Hematopoietic multipotent progenitor cell treated with erythropoietin and hydrocortisone succinate and interleukin-3 and kit ligand, for 4 days (in vitro differentiated cells): ENCODE data around the gene KCNIP2.
A peak's percentile ranks its signal among the peaks of the same experiment; 100 is the strongest.

Experiments used
- DNase-seq: peaks from one replicate; pipeline ENCODE4 v3.0.0-alpha.2; 2015

Gene KCNIP2

DNA sequence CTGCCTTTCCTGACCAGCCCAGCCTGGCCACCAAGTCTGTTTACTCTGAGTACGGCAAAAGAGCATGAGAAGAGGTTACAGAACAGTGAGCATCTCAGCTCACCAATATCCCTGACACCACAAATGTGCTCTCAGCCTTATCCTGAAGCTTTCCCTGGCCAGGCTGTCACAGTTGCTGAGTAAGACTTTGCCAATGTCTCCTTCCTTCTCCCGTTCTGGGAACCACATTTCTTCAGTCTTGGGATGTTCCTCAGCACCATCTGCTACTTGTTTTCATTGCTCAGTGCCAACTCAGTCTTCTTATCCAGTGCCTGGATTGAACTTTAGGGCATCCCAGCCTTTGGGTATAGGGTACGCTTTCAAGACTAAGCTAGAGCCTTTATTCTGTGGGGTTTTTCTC, 7.1 kb upstream of the KCNIP2 start:
- no peak for DNase-seq

- peak; percentile 73 for DNase-seq
Measured at GRCh38 chr10:101848894-101849351, 5.3 kb upstream of the KCNIP2 start.

- no peak for DNase-seq
Measured at GRCh38 chr10:101848408-101848807, 4.8 kb upstream of the KCNIP2 start.

DNA sequence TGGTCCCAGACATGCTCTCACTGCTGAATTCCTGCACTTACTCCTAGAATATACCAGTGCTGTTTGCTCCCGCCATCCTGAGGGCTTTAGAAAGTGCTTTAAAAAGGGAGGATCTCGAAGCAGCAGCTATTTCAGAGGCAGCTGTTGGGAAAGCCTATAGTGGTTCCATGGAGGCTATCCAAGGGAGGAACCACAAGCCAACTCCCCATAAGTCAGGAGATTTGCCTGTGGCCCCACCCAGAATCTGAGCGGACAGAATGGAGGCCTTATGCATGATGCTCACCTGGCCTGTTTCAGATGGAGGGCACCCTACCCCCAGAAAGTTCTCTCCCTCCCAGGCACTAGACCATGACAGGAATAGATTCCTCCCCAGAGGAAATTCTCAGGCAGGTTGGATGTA, 2.3 kb upstream of the KCNIP2 start:
- DNase-seq, result no peak

GRCh38 chr10:101841826-101842225, 1.8 kb downstream of the KCNIP2 start:
- no peak for DNase-seq

DNA sequence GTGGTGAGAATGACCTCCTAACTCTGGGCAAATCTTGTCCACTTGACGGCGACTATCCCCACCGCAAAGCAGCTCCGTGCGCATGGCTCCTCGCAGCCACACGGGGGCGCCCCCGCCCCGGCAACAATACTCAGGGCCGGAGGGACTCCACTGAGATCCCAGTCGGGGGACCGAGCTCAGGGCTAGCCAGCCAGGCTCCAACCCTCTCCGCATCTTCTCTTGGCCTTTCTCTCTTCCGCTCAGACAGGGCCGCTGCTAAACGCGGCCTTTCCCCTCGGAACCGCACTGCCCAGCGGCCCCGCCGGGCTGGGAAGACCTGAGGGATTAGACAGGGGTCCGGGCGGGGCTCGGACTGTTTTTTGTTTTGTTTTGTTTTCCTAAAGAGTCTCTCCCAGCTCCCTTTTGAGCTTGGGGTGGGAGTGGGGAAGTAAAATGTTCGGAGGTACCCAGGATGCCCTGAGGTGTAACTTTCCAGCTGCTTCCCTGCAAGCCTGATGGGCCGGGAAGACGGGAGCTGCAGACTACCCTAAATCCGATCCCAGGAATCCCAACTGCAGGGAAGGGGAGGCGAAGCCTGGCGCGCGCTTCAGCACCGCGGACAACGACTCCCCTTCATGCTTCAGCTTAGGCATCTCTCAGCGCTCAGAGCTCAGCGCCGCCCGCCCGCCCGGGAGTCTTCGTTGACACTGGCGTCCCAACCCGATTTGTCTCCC, 2.7 kb downstream of the KCNIP2 start:
- DNase-seq, result peak; percentile 94

DNA sequence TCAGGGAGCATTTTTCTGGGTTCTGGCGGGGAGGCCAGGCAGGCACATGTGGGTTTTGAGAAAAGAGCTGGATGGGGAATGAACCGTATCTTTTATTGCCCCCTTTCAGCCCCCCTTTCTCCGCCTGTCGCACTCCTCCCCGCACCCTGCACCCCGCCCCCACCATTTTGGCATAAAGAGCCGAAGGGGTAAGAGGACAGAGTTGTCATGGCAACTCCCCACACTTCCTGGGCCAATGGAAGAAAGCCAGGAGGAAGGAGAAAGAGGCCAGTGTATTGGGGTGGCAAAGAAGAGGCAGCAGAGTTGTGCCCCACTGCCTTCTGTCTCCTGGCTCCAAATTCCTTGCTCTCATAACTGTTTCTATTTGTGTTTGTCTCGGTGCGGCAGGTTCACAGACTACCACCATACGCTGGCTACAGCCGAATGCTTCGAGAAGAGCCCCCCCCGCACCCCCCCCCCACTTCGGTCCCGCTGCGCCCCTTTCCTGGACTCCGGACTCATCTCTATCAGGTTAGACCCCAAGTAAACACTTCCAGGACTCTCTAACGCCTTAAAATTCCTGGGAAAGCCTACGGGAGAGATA, 3.4 kb downstream of the KCNIP2 start:
- DNase-seq, result peak; percentile 47

DNA sequence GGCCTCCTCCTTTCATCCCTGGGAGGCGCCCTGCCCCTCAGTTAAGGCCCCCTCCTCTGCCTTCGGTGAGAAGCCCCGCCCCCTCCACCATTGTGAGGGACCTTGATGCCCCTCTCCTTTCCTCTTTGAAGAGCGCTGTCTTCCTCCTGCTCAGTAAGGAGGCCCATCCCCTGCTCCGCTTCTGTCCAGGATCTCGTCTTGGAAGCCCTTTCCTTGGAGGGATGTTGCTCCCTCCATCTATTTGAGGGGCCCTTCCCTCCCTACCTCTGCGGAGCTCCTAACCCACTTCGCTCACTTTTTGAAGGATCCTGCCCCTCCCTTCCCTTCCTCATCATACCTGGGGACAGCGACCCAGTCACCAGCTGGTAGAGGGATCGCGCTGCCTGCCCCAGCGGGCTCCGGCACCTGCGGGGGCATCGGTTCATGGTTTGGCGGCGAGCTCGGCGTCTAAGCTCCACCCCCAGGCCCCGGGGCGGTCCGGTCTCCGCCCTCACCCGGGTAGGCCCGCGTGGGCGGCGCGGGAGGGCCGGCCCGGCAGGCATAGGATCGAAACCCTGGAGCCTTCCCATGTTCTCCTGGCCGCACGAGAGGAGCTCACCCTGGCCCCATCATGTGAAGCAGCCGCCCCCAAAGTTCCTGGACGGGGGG, 4.1 kb downstream of the KCNIP2 start:
- peak; percentile 72 for DNase-seq

DNA sequence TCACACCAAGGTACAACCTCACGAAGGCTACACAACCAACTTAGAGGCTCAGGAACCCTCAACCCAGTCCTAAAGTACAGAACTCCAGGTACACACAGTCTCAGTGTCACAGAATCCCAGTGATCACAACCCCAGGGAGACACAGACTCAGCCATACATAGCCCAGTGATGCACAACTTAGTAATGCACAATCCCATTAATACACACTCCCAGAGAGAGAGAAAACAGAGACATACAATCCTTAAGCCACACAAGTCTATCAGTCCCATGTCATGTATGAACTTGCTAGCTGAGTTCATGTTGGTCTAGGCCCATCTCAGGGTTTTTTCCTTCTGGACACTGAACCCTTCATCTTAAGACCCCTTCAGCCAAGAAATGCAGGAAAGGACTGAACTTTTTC, 4.6 kb downstream of the KCNIP2 start:
- no peak for DNase-seq

DNA sequence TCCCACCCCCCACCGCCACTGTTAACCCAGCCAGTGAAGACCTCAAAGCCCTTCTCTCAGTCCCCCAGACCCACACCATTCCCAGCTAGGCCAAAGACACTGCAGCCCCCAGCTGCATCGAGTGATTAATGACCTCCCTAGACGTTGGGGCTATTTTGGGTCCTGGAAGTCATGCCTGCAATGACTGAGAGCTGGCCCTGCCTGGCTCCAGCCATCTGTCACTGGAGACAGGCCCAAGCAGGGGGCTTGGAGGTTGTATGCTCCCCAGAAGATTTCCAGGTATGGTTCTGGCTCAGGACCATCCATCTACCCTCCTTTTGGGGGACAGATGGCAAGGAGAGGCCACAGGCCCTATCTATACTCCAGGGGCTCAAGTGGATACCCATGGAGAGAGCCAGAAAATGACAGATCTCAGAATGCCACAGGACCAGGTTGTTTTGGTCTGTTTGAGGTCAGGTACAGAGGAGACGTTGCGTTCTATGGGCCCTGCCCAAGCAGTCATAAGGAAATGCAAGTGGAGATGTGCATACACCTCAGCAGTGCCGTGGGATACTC, 5.1 kb downstream of the KCNIP2 start:
- no peak for DNase-seq

- no peak for DNase-seq
Measured at GRCh38 chr10:101837748-101838147, 5.9 kb downstream of the KCNIP2 start.

DNA sequence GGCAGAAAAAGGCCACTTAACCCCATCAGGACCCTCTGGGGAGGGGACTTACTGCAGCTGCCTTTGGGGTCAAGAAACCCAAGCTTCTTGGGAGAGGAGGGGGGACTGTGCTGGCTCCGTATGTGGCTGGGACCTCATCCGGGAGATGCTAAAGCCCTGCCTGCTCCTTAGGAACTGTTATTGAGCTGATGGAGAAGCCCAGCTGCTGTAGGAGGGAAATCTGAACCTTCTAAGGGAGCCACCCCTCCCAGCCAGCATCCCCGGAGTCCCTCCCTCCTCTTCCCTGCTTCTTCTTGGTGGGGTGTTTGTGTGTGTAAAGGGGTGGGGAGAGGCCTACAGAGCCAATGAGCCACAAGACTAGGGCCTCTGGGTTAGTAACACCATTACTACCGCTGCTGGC, 8.2 kb downstream of the KCNIP2 start:
- no peak for DNase-seq

DNA sequence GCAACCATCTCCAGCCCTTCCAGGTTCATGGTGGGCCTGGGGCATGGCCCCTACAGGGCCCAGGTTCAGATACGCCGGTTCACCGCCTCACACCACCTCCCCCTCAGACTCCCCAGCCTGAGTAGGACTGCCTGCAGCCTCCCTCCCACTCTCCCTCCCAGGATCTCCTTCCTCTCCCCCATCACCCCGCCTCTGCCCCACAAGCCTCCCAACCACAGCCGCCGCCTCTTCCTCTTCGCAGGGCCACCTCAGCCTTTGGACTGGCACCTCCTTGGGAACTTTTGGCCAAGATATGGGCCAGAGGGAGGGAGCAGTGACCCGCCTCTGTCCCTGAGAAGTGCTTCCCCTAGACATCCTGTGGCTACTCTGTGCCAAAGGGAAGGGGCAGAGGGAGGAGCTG, 9.3 kb downstream of the KCNIP2 start:
- DNase-seq, result peak; percentile 87

GRCh38 chr10:101833466-101833865, 10.1 kb downstream of the KCNIP2 start:
- DNase-seq, result no peak

- DNase-seq, result no peak
Measured at GRCh38 chr10:101832325-101832771, 11.3 kb downstream of the KCNIP2 start.

- DNase-seq, result no peak
Measured at GRCh38 chr10:101831169-101831811, 12.3 kb downstream of the KCNIP2 start.

DNA sequence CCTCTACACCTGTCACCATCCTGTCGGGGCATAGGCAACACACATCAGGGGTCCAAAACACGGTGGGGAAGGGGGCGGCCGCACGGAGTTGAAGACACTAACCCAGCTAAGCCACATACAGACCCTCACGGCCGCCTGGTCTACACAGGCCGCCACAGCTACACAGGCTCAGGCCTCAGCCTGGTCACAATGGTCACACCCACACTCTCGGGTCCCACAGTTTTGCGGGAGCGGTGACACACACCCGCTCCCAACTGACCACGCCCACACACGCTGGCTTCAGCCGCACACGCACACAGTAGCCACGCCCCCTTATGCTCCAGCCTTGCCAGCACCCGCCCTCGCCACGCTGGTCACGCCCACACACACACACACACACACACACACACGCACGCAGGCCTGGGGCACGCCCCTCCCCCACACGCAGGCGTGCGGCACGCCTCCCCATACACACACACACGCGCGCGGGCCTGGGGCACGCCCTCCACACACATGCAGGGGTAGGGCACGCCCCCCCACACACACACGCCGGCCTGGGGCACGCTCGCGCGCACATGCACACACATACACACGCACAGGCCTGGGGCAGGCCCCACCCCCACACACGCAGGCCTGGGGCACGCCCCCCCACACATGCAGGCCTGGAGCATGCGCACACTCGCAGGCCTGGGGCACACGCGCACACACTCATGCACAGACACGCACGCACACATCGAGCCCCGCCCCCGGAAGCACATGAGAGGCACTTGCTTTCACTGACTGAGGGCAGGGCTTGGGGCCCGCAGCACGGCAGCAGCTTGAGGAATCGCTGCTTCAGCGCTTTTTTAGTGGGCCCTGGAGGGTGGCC, 13.1 kb downstream of the KCNIP2 start:
- peak; percentile 97 for DNase-seq

DNA sequence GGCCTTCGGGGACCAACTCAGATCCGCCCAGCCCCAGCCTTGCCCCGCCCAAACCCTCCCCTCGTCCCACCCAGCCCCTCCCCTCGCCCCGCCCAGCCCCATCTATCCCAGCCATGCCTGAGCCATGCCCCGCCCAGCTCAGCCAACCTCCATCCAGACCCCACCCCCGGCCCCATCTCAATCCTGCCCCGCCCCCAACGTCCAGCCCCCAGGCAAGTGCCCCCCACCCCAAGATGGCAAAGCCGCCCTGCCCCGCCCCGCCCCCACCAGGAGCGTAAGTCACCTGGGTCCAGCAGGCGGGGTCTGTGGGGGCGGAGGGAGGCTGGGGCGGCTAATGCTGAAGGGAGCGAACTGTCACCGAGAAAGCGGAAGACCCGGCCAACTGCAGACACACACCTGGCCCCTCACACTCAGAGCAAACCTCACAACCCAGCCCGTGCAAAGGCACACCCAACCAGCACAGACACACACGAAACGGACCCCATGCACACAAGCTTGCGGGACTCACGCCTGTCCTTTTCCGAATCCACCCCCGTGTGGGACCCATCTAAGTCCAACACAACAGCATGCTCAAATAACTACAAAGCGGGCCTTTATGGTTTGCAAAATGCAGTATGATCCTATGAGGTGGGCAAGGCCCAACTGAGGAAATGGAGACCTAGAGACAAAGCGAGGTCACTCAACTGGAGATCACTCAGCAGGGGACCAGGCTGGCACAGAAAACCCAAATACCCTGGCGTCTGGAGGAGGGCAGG, 13.9 kb downstream of the KCNIP2 start:
- peak; percentile 86 for DNase-seq

GRCh38 chr10:101828766-101829551, 14.6 kb downstream of the KCNIP2 start:
- no peak for DNase-seq

DNA sequence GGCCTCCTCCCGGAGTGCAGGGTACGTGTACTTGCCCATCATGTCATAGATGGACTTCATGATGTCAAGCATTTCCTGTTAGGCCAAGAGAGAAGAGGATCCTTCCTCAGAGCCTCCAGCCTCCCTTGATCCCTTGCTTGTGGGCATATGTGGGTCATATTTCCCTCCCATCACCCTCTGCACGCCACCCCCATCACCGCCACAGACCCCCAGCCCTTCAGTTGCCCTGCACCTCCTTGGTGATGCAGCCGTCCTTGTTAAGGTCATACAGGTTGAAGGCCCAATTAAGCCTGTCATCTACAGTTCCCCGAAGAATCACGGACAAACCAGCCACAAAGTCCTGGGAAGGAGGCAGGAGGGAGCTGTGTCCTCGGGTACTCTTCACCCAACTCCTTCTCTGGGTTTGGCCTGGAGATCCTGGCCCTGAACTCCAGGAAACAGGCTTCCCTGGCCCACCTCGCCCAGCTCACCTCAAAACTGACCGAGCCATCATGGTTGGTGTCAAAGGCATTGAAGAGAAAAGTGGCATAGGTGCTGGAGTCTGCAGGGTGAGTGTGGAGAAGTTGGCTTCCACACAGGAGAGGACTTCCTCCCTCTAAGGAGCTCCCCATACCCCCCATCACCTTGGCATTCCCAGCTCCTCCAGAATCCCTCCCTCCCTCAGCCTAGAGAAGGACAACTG, 15.5 kb downstream of the KCNIP2 start:
- no peak for DNase-seq
